DOHH2 (cell line): ENCODE data around the gene B4GALNT1.

Experiments used
- H3F3A ChIP-seq: fragments of 200-600 bp; sonication (generic), shearing (Covaris generic); 2 replicates; pipeline ENCODE4 v1.6.0; 2016; ENCODE audit warnings: antibody characterized with exemption, mild to moderate bottlenecking; ENCODE audit not compliant: control insufficient read depth, insufficient read depth
- H3K27ac ChIP-seq: fragments of 200-600 bp; sonication (generic); 2 replicates; pipeline ENCODE4 v1.5.1; 2014; ENCODE audit warnings: low read depth, mild to moderate bottlenecking, low read length, moderate library complexity
- H3K27me3 ChIP-seq: fragments of 200-600 bp; sonication (generic); 2 replicates; pipeline ENCODE4 v1.6.1; 2014; ENCODE audit warnings: mild to moderate bottlenecking, low read length, mixed read lengths; ENCODE audit not compliant: control insufficient read depth
- H3K36me3 ChIP-seq: fragments of 200-600 bp; sonication (generic); 2 replicates; pipeline ENCODE4 v1.6.1; 2014; ENCODE audit warnings: mild to moderate bottlenecking, low read length, moderate library complexity, mixed read lengths; ENCODE audit not compliant: control insufficient read depth
- H3K4me1 ChIP-seq: fragments of 200-600 bp; sonication (generic); 2 replicates; pipeline ENCODE4 v1.6.1; 2014; ENCODE audit warnings: mild to moderate bottlenecking, low read length, mixed read lengths; ENCODE audit not compliant: control insufficient read depth
- H3K4me2 ChIP-seq: fragments of 200-600 bp; sonication (generic); 2 replicates; pipeline ENCODE4 v1.6.0; 2014; ENCODE audit warnings: mild to moderate bottlenecking, low read length, moderate library complexity
- H3K4me3 ChIP-seq: fragments of 200-600 bp; sonication (generic); 2 replicates; pipeline ENCODE4 v1.5.1; 2014; ENCODE audit warnings: mild to moderate bottlenecking, low read length, mixed read lengths
- H3K79me2 ChIP-seq: fragments of 200-600 bp; sonication (generic); 2 replicates; pipeline ENCODE4 v1.6.1; 2014; ENCODE audit warnings: mild to moderate bottlenecking, low read length, mixed read lengths; ENCODE audit not compliant: control insufficient read depth
- H3K9me2 ChIP-seq: fragments of 200-600 bp; sonication (generic); replicated peaks from 2 replicates; pipeline ENCODE4 v1.6.1; 2014; ENCODE audit warnings: mild to moderate bottlenecking, low read length, mixed read lengths; ENCODE audit not compliant: control insufficient read depth
- H3K9me3 ChIP-seq: fragments of 200-600 bp; sonication (generic); 2 replicates; pipeline ENCODE4 v1.6.1; 2014; ENCODE audit warnings: antibody characterized with exemption, low read length, mixed read lengths; ENCODE audit not compliant: control insufficient read depth, insufficient read depth
- H4K20me1 ChIP-seq: fragments of 200-600 bp; sonication (generic); 2 replicates; pipeline ENCODE4 v1.6.0; 2014; ENCODE audit warnings: low read depth, mild to moderate bottlenecking, antibody characterized with exemption, low read length, moderate library complexity; ENCODE audit not compliant: control insufficient read depth, insufficient read depth
- EZH2phosphoT487 ChIP-seq: fragments of 200-600 bp; sonication (generic); IDR thresholded peaks from 2 replicates; pipeline ENCODE4 v1.6.1; 2017; ENCODE audit warnings: borderline replicate concordance, mild to moderate bottlenecking, antibody characterized with exemption, low read length, moderate library complexity, mixed read lengths
- TF ChIP-seq, protein P1 (sequence below): fragments of 200-600 bp; sonication (generic); IDR thresholded peaks from one replicate; pipeline ENCODE4 v1.5.1; 2014; ENCODE audit warnings: antibody characterized with exemption, mild to moderate bottlenecking, low read depth, low read length; ENCODE audit not compliant: poor library complexity, severe bottlenecking

The B4GALNT1 gene

DNA sequence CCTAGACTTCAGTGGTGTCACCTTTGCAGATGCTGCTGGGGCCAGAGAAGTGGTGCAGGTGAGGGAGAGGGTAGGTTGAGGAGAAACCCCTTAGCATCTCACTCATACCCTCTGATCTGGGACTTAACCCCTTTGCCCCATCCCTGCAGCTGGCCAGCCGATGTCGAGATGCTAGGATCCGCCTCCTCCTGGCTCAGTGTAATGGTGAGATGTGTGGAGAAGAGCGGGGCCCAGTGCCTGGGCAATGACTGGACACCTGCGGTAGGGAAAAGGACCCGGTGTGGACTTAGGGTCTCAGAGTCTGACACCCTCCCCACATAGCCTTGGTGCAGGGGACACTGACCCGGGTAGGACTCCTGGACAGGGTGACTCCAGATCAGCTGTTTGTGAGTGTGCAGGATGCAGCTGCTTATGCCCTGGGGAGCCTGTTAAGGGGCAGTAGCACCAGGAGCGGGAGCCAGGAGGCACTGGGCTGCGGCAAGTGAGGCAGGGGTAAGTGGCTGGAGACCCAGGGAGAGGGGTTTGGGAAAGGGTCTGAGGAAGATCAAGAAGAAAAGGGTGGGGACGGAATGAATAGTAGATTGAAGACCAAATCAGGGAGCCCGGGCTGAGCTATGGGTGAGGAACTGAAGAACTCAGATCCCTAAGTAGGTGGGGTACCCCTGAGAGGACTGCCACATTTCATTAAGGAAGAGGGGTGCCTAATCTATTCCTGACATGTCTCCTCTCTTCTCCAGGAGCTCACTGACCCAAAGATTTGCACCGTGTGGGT is 7.6 kb downstream of the B4GALNT1 start:
- Histone ChIP-seq H3K27me3 (peaks cover 95% of the 10 kb centered on the region), H3K9me2 (no peaks in the 10 kb centered on the region), H3K36me3 (no peaks in the 10 kb centered on the region), H3K27ac (no peak overlapping the region), H3K4me3 (no peak overlapping the region), H3K4me1 (no peaks in the 10 kb centered on the region), H3K79me2 (no peaks in the 10 kb centered on the region), H4K20me1 (no peaks in the 10 kb centered on the region), H3F3A (0 out of 2 replicates have a peak, but pooled peaks cover 2% of the 10 kb centered on the region), H3K4me2 (no peak overlapping the region), H3K9me3 (no peaks in the 10 kb centered on the region)
- no peak for TF ChIP-seq EZH2phosphoT487
- TF ChIP-seq, protein P1, sequence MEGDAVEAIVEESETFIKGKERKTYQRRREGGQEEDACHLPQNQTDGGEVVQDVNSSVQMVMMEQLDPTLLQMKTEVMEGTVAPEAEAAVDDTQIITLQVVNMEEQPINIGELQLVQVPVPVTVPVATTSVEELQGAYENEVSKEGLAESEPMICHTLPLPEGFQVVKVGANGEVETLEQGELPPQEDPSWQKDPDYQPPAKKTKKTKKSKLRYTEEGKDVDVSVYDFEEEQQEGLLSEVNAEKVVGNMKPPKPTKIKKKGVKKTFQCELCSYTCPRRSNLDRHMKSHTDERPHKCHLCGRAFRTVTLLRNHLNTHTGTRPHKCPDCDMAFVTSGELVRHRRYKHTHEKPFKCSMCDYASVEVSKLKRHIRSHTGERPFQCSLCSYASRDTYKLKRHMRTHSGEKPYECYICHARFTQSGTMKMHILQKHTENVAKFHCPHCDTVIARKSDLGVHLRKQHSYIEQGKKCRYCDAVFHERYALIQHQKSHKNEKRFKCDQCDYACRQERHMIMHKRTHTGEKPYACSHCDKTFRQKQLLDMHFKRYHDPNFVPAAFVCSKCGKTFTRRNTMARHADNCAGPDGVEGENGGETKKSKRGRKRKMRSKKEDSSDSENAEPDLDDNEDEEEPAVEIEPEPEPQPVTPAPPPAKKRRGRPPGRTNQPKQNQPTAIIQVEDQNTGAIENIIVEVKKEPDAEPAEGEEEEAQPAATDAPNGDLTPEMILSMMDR: no peak

GRCh38 chr12:57624441-57625220 is 8.4 kb downstream of the B4GALNT1 start:
- Histone ChIP-seq H3K27me3 (peaks cover 95% of the 10 kb centered on the region), H3K36me3 (no peaks in the 10 kb centered on the region), H3K9me2 (no peaks in the 10 kb centered on the region), H3K9me3 (no peaks in the 10 kb centered on the region), H4K20me1 (peaks cover 3% of the 10 kb centered on the region; the same call in 1 of the 2 replicates), H3K27ac (no peak overlapping the region), H3K4me2 (no peak overlapping the region), H3F3A (0 out of 2 replicates have a peak, but pooled peaks cover 2% of the 10 kb centered on the region), H3K4me3 (no peak overlapping the region), H3K4me1 (no peaks in the 10 kb centered on the region), H3K79me2 (no peaks in the 10 kb centered on the region)
- TF ChIP-seq, protein P1: no peak
- TF ChIP-seq EZH2phosphoT487: no peak

DNA sequence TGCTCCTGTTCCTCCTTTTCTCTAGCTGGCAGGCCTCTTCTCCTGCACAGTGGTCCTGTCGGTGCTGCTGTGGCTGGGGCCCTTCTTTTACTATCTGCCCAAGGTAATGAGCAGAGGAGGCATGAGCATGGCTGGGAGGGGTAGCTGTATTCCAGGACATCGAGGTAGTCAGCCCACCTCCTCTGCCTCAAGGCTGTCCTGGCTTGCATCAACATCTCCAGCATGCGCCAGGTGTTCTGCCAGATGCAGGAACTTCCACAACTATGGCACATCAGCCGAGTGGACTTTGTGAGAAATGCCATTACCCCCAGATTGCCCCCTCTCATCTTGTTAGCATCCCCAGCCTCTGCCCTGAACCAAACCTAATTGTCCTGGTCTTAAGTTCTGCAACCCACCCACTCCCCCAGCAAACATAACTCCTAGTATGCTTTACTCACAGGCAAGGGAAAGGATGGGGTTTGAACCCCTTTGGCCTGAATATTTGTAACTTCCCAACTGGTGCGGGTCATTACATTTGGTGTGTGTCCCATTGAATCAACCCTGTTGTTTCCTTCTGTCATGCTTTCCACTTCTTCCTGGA is 9.1 kb downstream of the B4GALNT1 start:
- no peak overlapping the region for H3K4me3 ChIP-seq
- no peaks in the 10 kb centered on the region for H3K4me1 ChIP-seq
- H3K9me3 ChIP-seq: no peaks in the 10 kb centered on the region
- no peaks in the 10 kb centered on the region for H3K36me3 ChIP-seq
- no peaks in the 10 kb centered on the region for H3K9me2 ChIP-seq
- peaks cover 3% of the 10 kb centered on the region; the same call in 1 of the 2 replicates for H4K20me1 ChIP-seq
- H3F3A ChIP-seq: no peaks in the 10 kb centered on the region
- peaks cover 95% of the 10 kb centered on the region for H3K27me3 ChIP-seq
- TF ChIP-seq, protein P1: no peak
- TF ChIP-seq EZH2phosphoT487: no peak
- no peaks in the 10 kb centered on the region for H3K79me2 ChIP-seq
- H3K4me2 ChIP-seq: no peak overlapping the region
- H3K27ac ChIP-seq: no peak overlapping the region
